Ishikawa (cell line): ENCODE measurements around the gene ACSL3.

Experiments
- CEBPB ChIP-seq: IDR thresholded peaks from 2 replicates; pipeline ENCODE4 v1.6.1; 2012
- CREB1 ChIP-seq: IDR thresholded peaks from 2 replicates; pipeline ENCODE4 v1.6.1; 2012; ENCODE audit warnings: low read depth
- EGR1 ChIP-seq: IDR thresholded peaks from 2 replicates; pipeline ENCODE4 v1.6.1; 2012
- EP300 ChIP-seq: IDR thresholded peaks from 2 replicates; pipeline ENCODE4 v1.6.1; 2012; ENCODE audit warnings: borderline replicate concordance
- NFIC ChIP-seq: IDR thresholded peaks from 2 replicates; pipeline ENCODE4 v1.6.1; 2012
- TAF1 ChIP-seq: IDR thresholded peaks from 2 replicates; pipeline ENCODE4 v1.6.1; 2012; ENCODE audit warnings: low read depth, mild to moderate bottlenecking
- TEAD4 ChIP-seq: IDR thresholded peaks from 2 replicates; pipeline ENCODE4 v1.6.1; 2012
- YY1 ChIP-seq: IDR thresholded peaks from 2 replicates; pipeline ENCODE4 v1.6.1; 2012; ENCODE audit warnings: low read depth
- ZBTB7A ChIP-seq: IDR thresholded peaks from 2 replicates; pipeline ENCODE4 v1.6.1; 2012; ENCODE audit warnings: low read depth
- TF ChIP-seq, protein P1 (sequence below): IDR thresholded peaks from 2 replicates; pipeline ENCODE4 v1.6.1; 2012; ENCODE audit warnings: low read depth, mild to moderate bottlenecking
- TF ChIP-seq, protein P2 (sequence below): IDR thresholded peaks from 2 replicates; pipeline ENCODE4 v1.6.1; 2012
- TF ChIP-seq, protein P3 (sequence below): IDR thresholded peaks from 2 replicates; pipeline ENCODE4 v1.6.1; 2012

DNA sequence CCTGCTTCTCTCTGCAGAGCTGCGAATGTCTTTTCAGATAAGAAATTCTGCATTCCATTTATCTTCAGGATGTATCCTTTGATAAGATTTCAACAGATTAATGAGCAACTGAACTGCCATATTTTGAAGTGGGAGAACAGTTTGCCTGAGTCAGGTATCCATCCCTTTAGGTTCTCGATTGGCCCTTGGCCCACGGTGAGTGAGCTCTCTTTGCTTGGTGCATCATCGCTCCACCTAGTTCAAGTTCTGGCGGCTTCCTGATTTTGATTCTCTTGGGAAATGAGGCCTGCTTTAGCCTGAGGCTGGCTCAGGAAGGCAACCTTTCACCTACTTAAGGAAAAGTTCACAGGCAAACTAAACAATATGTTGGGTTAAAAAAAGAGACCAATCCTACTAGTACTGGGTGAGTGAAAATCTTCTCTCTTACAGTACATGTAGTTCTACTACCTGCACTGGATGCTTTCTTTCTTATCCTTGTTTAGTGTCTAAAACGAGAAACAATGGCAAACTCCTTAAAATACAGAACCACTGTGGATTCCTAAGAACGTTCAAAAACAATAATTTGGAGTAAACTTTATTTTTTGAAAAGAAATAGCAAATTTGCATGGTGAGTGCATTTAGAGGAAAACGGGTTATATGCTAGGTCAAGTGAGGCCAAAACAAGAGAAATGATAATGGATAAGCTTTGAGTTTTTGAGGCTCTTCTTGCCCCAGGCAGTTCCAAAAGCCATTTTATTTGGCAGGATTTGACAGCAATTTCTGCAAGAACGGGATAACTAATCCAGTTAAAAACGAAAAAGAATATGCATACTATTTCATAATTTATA, 837 bp upstream of the ACSL3 start:
- TF ChIP-seq TAF1: no peak
- TF ChIP-seq, protein P1, sequence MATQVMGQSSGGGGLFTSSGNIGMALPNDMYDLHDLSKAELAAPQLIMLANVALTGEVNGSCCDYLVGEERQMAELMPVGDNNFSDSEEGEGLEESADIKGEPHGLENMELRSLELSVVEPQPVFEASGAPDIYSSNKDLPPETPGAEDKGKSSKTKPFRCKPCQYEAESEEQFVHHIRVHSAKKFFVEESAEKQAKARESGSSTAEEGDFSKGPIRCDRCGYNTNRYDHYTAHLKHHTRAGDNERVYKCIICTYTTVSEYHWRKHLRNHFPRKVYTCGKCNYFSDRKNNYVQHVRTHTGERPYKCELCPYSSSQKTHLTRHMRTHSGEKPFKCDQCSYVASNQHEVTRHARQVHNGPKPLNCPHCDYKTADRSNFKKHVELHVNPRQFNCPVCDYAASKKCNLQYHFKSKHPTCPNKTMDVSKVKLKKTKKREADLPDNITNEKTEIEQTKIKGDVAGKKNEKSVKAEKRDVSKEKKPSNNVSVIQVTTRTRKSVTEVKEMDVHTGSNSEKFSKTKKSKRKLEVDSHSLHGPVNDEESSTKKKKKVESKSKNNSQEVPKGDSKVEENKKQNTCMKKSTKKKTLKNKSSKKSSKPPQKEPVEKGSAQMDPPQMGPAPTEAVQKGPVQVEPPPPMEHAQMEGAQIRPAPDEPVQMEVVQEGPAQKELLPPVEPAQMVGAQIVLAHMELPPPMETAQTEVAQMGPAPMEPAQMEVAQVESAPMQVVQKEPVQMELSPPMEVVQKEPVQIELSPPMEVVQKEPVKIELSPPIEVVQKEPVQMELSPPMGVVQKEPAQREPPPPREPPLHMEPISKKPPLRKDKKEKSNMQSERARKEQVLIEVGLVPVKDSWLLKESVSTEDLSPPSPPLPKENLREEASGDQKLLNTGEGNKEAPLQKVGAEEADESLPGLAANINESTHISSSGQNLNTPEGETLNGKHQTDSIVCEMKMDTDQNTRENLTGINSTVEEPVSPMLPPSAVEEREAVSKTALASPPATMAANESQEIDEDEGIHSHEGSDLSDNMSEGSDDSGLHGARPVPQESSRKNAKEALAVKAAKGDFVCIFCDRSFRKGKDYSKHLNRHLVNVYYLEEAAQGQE: no peak
- no peak for TF ChIP-seq YY1
- TF ChIP-seq CEBPB: no peak
- no peak for TF ChIP-seq EGR1
- no peak for TF ChIP-seq ZBTB7A
- no peak for TF ChIP-seq EP300
- TF ChIP-seq NFIC: no peak
- TF ChIP-seq, protein P2, sequence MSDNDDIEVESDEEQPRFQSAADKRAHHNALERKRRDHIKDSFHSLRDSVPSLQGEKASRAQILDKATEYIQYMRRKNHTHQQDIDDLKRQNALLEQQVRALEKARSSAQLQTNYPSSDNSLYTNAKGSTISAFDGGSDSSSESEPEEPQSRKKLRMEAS: no peak
- TF ChIP-seq CREB1: no peak
- TF ChIP-seq, protein P3, sequence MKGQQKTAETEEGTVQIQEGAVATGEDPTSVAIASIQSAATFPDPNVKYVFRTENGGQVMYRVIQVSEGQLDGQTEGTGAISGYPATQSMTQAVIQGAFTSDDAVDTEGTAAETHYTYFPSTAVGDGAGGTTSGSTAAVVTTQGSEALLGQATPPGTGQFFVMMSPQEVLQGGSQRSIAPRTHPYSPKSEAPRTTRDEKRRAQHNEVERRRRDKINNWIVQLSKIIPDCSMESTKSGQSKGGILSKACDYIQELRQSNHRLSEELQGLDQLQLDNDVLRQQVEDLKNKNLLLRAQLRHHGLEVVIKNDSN: no peak
- TF ChIP-seq TEAD4: no peak
